ENCODE data around the gene GAS6.

Gene GAS6

GRCh38 chr13:113802761-113803160 lies 61.1 kb downstream of the GAS6 start:
- DNase-seq (ENCODE audit: low read depth in 2 of 2), result no peak
- TF ChIP-seq, protein P1, sequence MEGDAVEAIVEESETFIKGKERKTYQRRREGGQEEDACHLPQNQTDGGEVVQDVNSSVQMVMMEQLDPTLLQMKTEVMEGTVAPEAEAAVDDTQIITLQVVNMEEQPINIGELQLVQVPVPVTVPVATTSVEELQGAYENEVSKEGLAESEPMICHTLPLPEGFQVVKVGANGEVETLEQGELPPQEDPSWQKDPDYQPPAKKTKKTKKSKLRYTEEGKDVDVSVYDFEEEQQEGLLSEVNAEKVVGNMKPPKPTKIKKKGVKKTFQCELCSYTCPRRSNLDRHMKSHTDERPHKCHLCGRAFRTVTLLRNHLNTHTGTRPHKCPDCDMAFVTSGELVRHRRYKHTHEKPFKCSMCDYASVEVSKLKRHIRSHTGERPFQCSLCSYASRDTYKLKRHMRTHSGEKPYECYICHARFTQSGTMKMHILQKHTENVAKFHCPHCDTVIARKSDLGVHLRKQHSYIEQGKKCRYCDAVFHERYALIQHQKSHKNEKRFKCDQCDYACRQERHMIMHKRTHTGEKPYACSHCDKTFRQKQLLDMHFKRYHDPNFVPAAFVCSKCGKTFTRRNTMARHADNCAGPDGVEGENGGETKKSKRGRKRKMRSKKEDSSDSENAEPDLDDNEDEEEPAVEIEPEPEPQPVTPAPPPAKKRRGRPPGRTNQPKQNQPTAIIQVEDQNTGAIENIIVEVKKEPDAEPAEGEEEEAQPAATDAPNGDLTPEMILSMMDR (IDR thresholded peaks at IDR 0.05; ENCODE audit: low read depth, low read length), result no peak
- no peak overlapping the region for H3K4me3 ChIP-seq (replicated peaks in 1 of 2; ENCODE audit: low read depth in 2 of 2, low read length in 2 of 2)

DNA sequence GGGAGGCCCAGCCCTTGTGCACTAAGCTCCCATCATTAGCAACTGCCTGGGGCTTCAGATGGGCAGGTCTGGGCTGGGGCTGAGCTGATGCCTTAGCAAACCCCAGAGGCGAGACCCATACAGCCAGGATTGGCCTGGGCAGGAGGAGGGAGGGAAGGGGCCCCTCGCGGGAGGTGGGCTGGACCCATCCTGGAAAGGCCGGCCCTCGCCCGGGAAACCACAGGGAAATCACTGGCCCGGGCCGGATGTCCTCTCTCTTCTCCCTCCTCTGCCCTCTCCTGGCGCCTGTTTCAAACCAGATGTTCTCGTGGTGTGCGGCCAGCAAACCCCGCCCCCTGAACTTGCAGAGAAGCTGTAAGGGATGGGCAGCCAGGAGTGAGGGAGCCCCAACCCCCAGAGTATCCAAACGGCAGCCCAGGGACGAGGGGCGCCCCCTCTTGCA lies 61.8 kb downstream of the GAS6 start:
- no peak overlapping the region for H3K4me3 ChIP-seq (replicated peaks in 1 of 2; ENCODE audit: low read depth in 2 of 2, low read length in 2 of 2)
- TF ChIP-seq, protein P1 (IDR thresholded peaks at IDR 0.05; ENCODE audit: low read depth, low read length), result peak; percentile 10
- peak; percentile 67 to 83 for DNase-seq (ENCODE audit: low read depth in 2 of 2)

GRCh38 chr13:113801289-113801961 lies 62.5 kb downstream of the GAS6 start:
- DNase-seq (ENCODE audit: low read depth in 2 of 2), result no peak
- TF ChIP-seq, protein P1 (IDR thresholded peaks at IDR 0.05; ENCODE audit: low read depth, low read length), result no peak
- H3K4me3 ChIP-seq (replicated peaks in 1 of 2; ENCODE audit: low read depth in 2 of 2, low read length in 2 of 2), result no peak overlapping the region

DNA sequence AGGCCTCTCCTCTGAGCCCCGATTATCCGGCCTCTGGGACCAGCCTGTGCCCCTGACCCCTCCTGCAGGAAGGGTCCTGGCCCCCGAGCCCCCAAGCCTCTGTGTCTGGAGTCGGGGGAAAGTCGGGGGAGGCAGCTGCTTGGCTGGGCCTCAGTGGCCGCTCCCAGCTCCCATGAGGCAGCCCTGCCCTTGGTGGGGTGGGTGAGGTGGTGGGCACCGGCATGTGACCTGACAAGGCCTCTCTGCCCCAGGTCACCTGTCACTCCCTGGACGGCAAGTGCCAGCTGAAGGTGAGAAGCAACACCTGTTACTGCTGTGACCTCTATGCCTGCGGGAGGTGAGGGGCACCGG lies 63.3 kb downstream of the GAS6 start:
- DNase-seq (ENCODE audit: low read depth in 2 of 2), result no peak
- TF ChIP-seq, protein P1 (IDR thresholded peaks at IDR 0.05; ENCODE audit: low read depth, low read length), result no peak

DNA sequence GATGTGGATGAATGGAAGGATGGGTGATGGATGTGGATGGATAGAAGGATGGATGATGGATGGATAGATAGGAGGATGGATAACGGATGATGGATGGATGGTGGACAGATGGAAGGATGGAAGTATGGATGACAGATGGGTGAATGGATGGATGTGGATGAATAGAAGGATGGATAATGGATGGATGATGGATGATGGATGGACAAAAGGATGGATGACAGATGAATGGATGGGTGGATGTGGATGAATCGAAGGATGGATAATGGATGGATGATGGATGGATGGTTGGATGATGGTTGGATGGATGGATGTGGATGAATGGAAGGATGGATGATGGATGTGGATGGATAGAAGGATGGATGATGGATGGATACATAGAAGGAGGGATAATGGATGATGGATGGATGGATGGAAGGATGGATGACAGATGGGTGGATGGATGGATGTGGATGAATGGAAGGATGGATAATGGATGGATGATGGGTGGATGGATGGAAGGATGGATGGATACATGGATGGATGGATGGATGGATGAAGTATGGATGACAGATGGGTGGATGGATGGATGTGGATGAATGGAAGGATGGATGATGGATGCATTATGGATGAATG lies 65.6 kb downstream of the GAS6 start:
- H3K4me3 ChIP-seq (replicated peaks in 1 of 2; ENCODE audit: low read depth in 2 of 2, low read length in 2 of 2), result no peak overlapping the region
- no peak for DNase-seq (ENCODE audit: low read depth in 2 of 2)
- TF ChIP-seq, protein P1 (IDR thresholded peaks at IDR 0.05; ENCODE audit: low read depth, low read length), result no peak

More for the DNA sequence above, 63.3 kb downstream of the GAS6 start:
- H3K4me3 ChIP-seq (replicated peaks in 1 of 2; ENCODE audit: low read depth in 2 of 2, low read length in 2 of 2), result no peak overlapping the region

GRCh38 chr13:113796964-113797676 lies 66.8 kb downstream of the GAS6 start:
- TF ChIP-seq, protein P1 (IDR thresholded peaks at IDR 0.05; ENCODE audit: low read depth, low read length), result no peak
- no peak for DNase-seq (ENCODE audit: low read depth in 2 of 2)
- H3K4me3 ChIP-seq (replicated peaks in 1 of 2; ENCODE audit: low read depth in 2 of 2, low read length in 2 of 2), result no peak overlapping the region
